H1 (cell line): Measurements from ENCODE around the gene ADGRA3. TPM values are rescaled to one million over a fixed set of nuclear protein-coding genes. Genes with fewer than 3 reads are reported as not detected.

ENCODE experiments used
- CTCF ChIA-PET: fragments of 300-600 bp; sonication (Branson Sonifier 250); formaldehyde crosslinking; loops from one replicate; lab custom pipeline; 2021; ENCODE audit not compliant: partially characterized antibody; lab: Charles Lee
- POLR2A ChIA-PET: fragments of 300-600 bp; sonication (Branson Sonifier 250); formaldehyde crosslinking; loops from one replicate; lab custom pipeline; 2021; ENCODE audit warnings: inconsistent platforms; ENCODE audit not compliant: partially characterized antibody; lab: Charles Lee
- DNase-seq, 2 experiments: peaks; one replicate each; pipeline versions ENCODE4 v3.0.0 to v3.0.0-alpha.2; 2010 to 2022; ENCODE audit warnings: low spot score in 2 of 2, low read depth in 1 of 2, mixed read lengths in 1 of 2
- FAIRE-seq: peaks from 2 replicates; lab custom pipeline; 2011; peaks lifted over from hg19 to GRCh38; lab: Jason Lieb, UNC
- H2AFZ ChIP-seq: 2 replicates; pipeline ENCODE4 v1.8.1; 2012; ENCODE audit warnings: low read length, inconsistent platforms
- H2AK5ac ChIP-seq: 2 replicates; pipeline ENCODE4 v1.6.1; 2013; ENCODE audit warnings: low read depth, low read length
- H2BK120ac ChIP-seq: replicated peaks from 2 replicates; pipeline ENCODE3; 2013; ENCODE audit warnings: low read depth, low read length, inconsistent platforms
- H2BK12ac ChIP-seq: 2 replicates; pipeline ENCODE4 v1.6.1; 2013; ENCODE audit warnings: low read depth, low read length
- H2BK15ac ChIP-seq: 2 replicates; pipeline ENCODE4 v1.6.1; 2013; ENCODE audit warnings: low read length
- H2BK20ac ChIP-seq: 2 replicates; pipeline ENCODE4 v1.6.1; 2013; ENCODE audit warnings: low read length
- H2BK5ac ChIP-seq: 2 replicates; pipeline ENCODE4 v1.6.1; 2013; ENCODE audit warnings: low read depth, low read length
- H3K14ac ChIP-seq: 2 replicates; pipeline ENCODE4 v1.6.1; 2013; ENCODE audit warnings: inconsistent platforms; ENCODE audit not compliant: insufficient read length
- H3K18ac ChIP-seq: 2 replicates; pipeline ENCODE4 v1.6.1; 2013; ENCODE audit warnings: low read length; ENCODE audit errors: extremely low read depth
- H3K23ac ChIP-seq: 2 replicates; pipeline ENCODE4 v1.6.1; 2013; ENCODE audit warnings: inconsistent platforms; ENCODE audit not compliant: insufficient read length
- H3K23me2 ChIP-seq: 2 replicates; pipeline ENCODE4 v1.6.1; 2013; ENCODE audit warnings: low read depth, low read length
- H3K27ac ChIP-seq: 2 replicates; pipeline ENCODE4 v1.6.1; 2011; ENCODE audit warnings: low read depth, low read length, inconsistent platforms
- H3K27me3 ChIP-seq, 4 experiments: replicated peaks in 1 of 4; 1 replicate in 1 of 4; 2 replicates in 3 of 4; pipeline versions ENCODE4 v1.6.1 to v1.8.1; 2011 to 2013; ENCODE audit warnings: low read length in 3 of 4, mild to moderate bottlenecking in 3 of 4, inconsistent platforms in 2 of 4, mixed read lengths in 2 of 4, moderate library complexity in 1 of 4; ENCODE audit not compliant: control insufficient read depth in 3 of 4, insufficient read depth in 3 of 4; ENCODE audit errors: extremely low read depth in 1 of 4
- H3K36me3 ChIP-seq, 4 experiments: 2 replicates each; pipeline versions ENCODE4 v1.6.1 to v1.8.1; 2011 to 2013; ENCODE audit warnings: mild to moderate bottlenecking in 4 of 4, low read length in 3 of 4, moderate library complexity in 2 of 4, control low read depth in 1 of 4, inconsistent platforms in 1 of 4; ENCODE audit not compliant: insufficient read depth in 4 of 4, control insufficient read depth in 2 of 4
- H3K4ac ChIP-seq: replicated peaks from 2 replicates; pipeline ENCODE3; 2013; ENCODE audit warnings: low read length, low read depth, mixed read lengths, inconsistent platforms; ENCODE audit not compliant: insufficient read length
- H3K4me1 ChIP-seq, 4 experiments: replicated peaks in 1 of 4; 1 replicate in 1 of 4; 2 replicates in 3 of 4; pipeline versions ENCODE4 v1.6.1 to v1.8.1; 2011 to 2013; ENCODE audit warnings: low read length in 3 of 4, inconsistent platforms in 2 of 4, mixed read lengths in 1 of 4; ENCODE audit not compliant: insufficient read depth in 4 of 4, control insufficient read depth in 3 of 4
- H3K4me2 ChIP-seq, 2 experiments: 2 replicates each; pipeline versions ENCODE4 v1.6.1 to v1.8.1; 2011 to 2013; ENCODE audit warnings: low read depth in 2 of 2, low read length in 2 of 2, control low read depth in 1 of 2, inconsistent platforms in 1 of 2, mild to moderate bottlenecking in 1 of 2; ENCODE audit not compliant: insufficient read depth in 1 of 2
- H3K4me3 ChIP-seq, 4 experiments: fragments of 200-600, 300-600 bp in 1 of 4; sonication (generic), shearing (Covaris generic), sonication (Bioruptor Twin) in 1 of 4; 2 replicates each; pipeline versions ENCODE4 v1.5.1 to v1.8.1; 2011 to 2016; ENCODE audit warnings: low read length in 4 of 4, low read depth in 3 of 4, control low read depth in 2 of 4, inconsistent platforms in 2 of 4, mild to moderate bottlenecking in 2 of 4, mixed read lengths in 1 of 4, moderate library complexity in 1 of 4; ENCODE audit not compliant: insufficient read depth in 2 of 4; ENCODE audit errors: extremely low read depth in 1 of 4
- H3K56ac ChIP-seq: replicated peaks from 2 replicates; pipeline ENCODE3; 2013; ENCODE audit warnings: low read depth, mild to moderate bottlenecking, mixed read lengths, low read length, inconsistent platforms; ENCODE audit not compliant: insufficient read length
- H3K79me1 ChIP-seq: 2 replicates; pipeline ENCODE4 v1.6.1; 2013; ENCODE audit warnings: low read depth, low read length, control low read depth
- H3K79me2 ChIP-seq, 2 experiments: 2 replicates each; pipeline versions ENCODE4 v1.6.1 to v1.8.1; 2012 to 2013; ENCODE audit warnings: low read length in 2 of 2, mild to moderate bottlenecking in 2 of 2, inconsistent platforms in 1 of 2; ENCODE audit not compliant: insufficient read depth in 2 of 2, control insufficient read depth in 1 of 2
- H3K9ac ChIP-seq, 4 experiments: replicated peaks in 1 of 4; 1 replicate in 1 of 4; 2 replicates in 3 of 4; pipeline versions ENCODE4 v1.6.1 to v1.8.1; 2011 to 2013; ENCODE audit warnings: low read depth in 3 of 4, low read length in 3 of 4, control low read depth in 2 of 4, mild to moderate bottlenecking in 2 of 4, moderate library complexity in 2 of 4, inconsistent platforms in 1 of 4; ENCODE audit errors: extremely low read depth in 1 of 4
- H3K9me3 ChIP-seq, 2 experiments: 2 replicates each; pipeline versions ENCODE4 v1.6.1 to v1.8.1; 2012 to 2013; ENCODE audit warnings: mild to moderate bottlenecking in 2 of 2, moderate library complexity in 2 of 2, control low read depth in 1 of 2, inconsistent platforms in 1 of 2, low read depth in 1 of 2, low read length in 1 of 2, mixed read lengths in 1 of 2; ENCODE audit not compliant: insufficient read depth in 2 of 2
- H4K20me1 ChIP-seq, 2 experiments: replicated peaks in 1 of 2; 2 replicates each; pipeline versions ENCODE3 to v1.8.1; 2011 to 2013; ENCODE audit warnings: inconsistent platforms in 2 of 2, low read length in 2 of 2, mild to moderate bottlenecking in 1 of 2; ENCODE audit not compliant: insufficient read depth in 2 of 2, control insufficient read depth in 1 of 2
- H4K5ac ChIP-seq: 2 replicates; pipeline ENCODE4 v1.6.1; 2013; ENCODE audit warnings: low read length, low read depth, mixed read lengths, inconsistent platforms; ENCODE audit not compliant: insufficient read length
- H4K8ac ChIP-seq: 2 replicates; pipeline ENCODE4 v1.8.0; 2013; ENCODE audit warnings: mild to moderate bottlenecking, moderate library complexity, low read length, inconsistent platforms; ENCODE audit not compliant: insufficient read depth; ENCODE audit errors: extremely low read depth
- H4K91ac ChIP-seq: replicated peaks from 2 replicates; pipeline ENCODE3; 2013; ENCODE audit warnings: low read length, mixed read lengths, inconsistent platforms; ENCODE audit not compliant: insufficient read length
- JUND ChIP-seq: IDR thresholded peaks from 2 replicates; pipeline ENCODE4 v1.6.1; 2011; ENCODE audit warnings: mild to moderate bottlenecking, improper control_type of control experiment, low read length
- KDM4A ChIP-seq: IDR thresholded peaks from one replicate; pipeline ENCODE4 v1.7.1; 2012; ENCODE audit warnings: low read depth, mild to moderate bottlenecking, moderate library complexity, low read length, inconsistent platforms; ENCODE audit not compliant: severe bottlenecking
- KDM5A ChIP-seq: fragments of 200-600 bp; IDR thresholded peaks from 2 replicates; pipeline ENCODE4 v1.7.1; 2012; ENCODE audit warnings: mild to moderate bottlenecking, low read length, inconsistent platforms, mixed read lengths
- POLR2AphosphoS5 ChIP-seq: IDR thresholded peaks from 2 replicates; pipeline ENCODE4 v1.6.1; 2011; ENCODE audit warnings: low read depth, low read length
- SAP30 ChIP-seq: fragments of 300-600 bp; sonication (generic); IDR thresholded peaks from 2 replicates; pipeline ENCODE4 v1.7.1; 2012; ENCODE audit warnings: low read length, moderate library complexity, mild to moderate bottlenecking, inconsistent platforms; ENCODE audit not compliant: insufficient read depth, insufficient replicate concordance
- TEAD4 ChIP-seq: IDR thresholded peaks from 2 replicates; pipeline ENCODE4 v1.6.1; 2012; ENCODE audit warnings: low read depth, low read length, inconsistent platforms, mixed read lengths
- whole genome bisulfite sequencing, 2 experiments: shearing (Covaris generic) in 1 of 2; methylation state at CpG; one replicate each; pipeline versions ENCODE4 v1.1.6 to v1.1.7; 2013 to 2015; ENCODE audit warnings: low lambda C conversion rate in 2 of 2, mixed read lengths in 2 of 2, inconsistent platforms in 1 of 2, low coverage in 1 of 2, missing lambda C conversion rate in 1 of 2; ENCODE audit not compliant: insufficient replicate concordance in 2 of 2, insufficient coverage in 1 of 2, insufficient read length in 1 of 2; ENCODE audit errors: extremely low coverage in 1 of 2, missing lambda C conversion rate in 1 of 2; 5-methylcytosine and 5-hydroxymethylcytosine counted together
- polyA plus RNA-seq, 7 experiments: library from polyadenylated mRNA; depleted of rRNA in 3 of 7; stranded (reverse) in 5 of 7; unstranded in 2 of 7; fragments of >200 nt in 5 of 7; fragments of 200-250 nt in 2 of 7; gene quantifications; 1 replicate in 5 of 7; 2 replicates in 1 of 7; 4 replicates in 1 of 7; pipeline versions ENCODE4 v1.2.1 to v1.2.3, GENCODE V29; 2011 to 2013; ENCODE audit warnings: missing spikeins in 2 of 7, mixed read lengths in 2 of 7
- total RNA-seq: library from RNA; stranded (reverse); fragmentation: NEBNext Ultra II Directional; extraction: Animal tissue kit (Norgen Biotek cat#: 25700); gene quantifications from 2 replicates; pipeline ENCODE4 v1.2.1, GENCODE V29; 2021
- TF ChIP-seq, protein P1 (sequence below): IDR thresholded peaks from 2 replicates; pipeline ENCODE4 v1.6.1; 2012; ENCODE audit warnings: inconsistent platforms
- TF ChIP-seq, protein P2 (sequence below): IDR thresholded peaks from 2 replicates; pipeline ENCODE4 v1.6.1; 2011; ENCODE audit warnings: low read depth, mild to moderate bottlenecking, low read length; ENCODE audit not compliant: insufficient read depth

Gene ADGRA3
- total and polyA plus RNA-seq, 2 of the 8 experiments (the other 6 are each of a cell fraction or from before 2014, with no cell fraction given): 31.5 to 63.0 TPM

DNA sequence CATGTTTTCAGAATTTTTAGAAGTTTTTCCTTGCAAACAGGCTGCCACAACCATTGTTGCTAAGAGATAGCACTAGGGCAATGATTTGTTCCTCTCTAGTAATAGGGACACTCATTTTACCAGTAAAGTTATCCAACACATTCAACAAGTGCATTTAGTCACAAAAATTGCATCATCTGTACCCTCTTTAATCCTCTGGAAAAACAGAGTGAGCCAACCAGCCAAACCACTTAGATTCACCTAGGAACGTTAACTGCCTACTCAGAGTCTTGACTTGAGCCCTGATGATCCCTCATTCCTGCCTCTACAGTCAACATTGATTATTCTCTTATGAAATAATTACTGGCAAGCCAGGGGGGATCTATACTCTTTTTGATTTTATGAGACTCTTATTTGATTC, 17.0 kb upstream of the ADGRA3 start:
- Histone ChIP-seq H2AK5ac (no peak overlapping the region), H2BK12ac (no peak overlapping the region), H2BK20ac (no peak overlapping the region), H4K91ac (no peak overlapping the region), H3K9me3 (peaks cover 15 to 25% of the 10 kb centered on the region in 2 experiments), H3K18ac (no peak overlapping the region), H3K14ac (no peak overlapping the region), H3K79me1 (no peaks in the 10 kb centered on the region), H3K23ac (no peak overlapping the region), H4K8ac (no peak overlapping the region), H3K56ac (no peak overlapping the region), H3K9ac (no peak overlapping the region), H3K27ac (no peak overlapping the region), H2BK120ac (no peak overlapping the region), H3K23me2 (no peaks in the 10 kb centered on the region), H3K4me2 (no peak overlapping the region), H2BK15ac (no peak overlapping the region), H4K20me1 (no peaks in the 10 kb centered on the region), H3K4me3 (no peak overlapping the region), H3K4ac (no peak overlapping the region), H3K79me2 (no peaks in the 10 kb centered on the region), H4K5ac (no peak overlapping the region), H2AFZ (no peak overlapping the region), H2BK5ac (no peak overlapping the region), H3K4me1 (no peaks in the 10 kb centered on the region), H3K27me3 (no peaks in the 10 kb centered on the region), H3K36me3 (peaks cover 0 to 3% (median 0%) of the 10 kb centered on the region in 4 experiments; a peak in 2 of 8 replicates)
- DNase-seq: no peak
- no peak for FAIRE-seq
- WGBS, 2 experiments: 100% methylated on average over 1 of the region's 1 CpG; no CpG with 5 or more reads in 1 of the 2 experiments
- CTCF ChIA-PET: no interaction called here
- POLR2A ChIA-PET: no interaction called here
- TF ChIP-seq KDM5A: no peak
- TF ChIP-seq KDM4A: no peak
- no peak for TF ChIP-seq JUND
- TF ChIP-seq POLR2AphosphoS5: no peak
- TF ChIP-seq, protein P1, sequence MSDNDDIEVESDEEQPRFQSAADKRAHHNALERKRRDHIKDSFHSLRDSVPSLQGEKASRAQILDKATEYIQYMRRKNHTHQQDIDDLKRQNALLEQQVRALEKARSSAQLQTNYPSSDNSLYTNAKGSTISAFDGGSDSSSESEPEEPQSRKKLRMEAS: no peak
- TF ChIP-seq TEAD4: no peak
- TF ChIP-seq, protein P2, sequence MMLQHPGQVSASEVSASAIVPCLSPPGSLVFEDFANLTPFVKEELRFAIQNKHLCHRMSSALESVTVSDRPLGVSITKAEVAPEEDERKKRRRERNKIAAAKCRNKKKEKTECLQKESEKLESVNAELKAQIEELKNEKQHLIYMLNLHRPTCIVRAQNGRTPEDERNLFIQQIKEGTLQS: no peak
- TF ChIP-seq SAP30: no peak
